ENCODE measurements around the gene TLCD3B. TPM values are rescaled to one million over a fixed set of nuclear protein-coding genes. Genes with fewer than 3 reads are reported as not detected.

Gene TLCD3B
- total RNA-seq, 4 donors from 2014 or later = not detected

- Histone ChIP-seq H3K27ac (peak overlapping the region in 1 of 4 donors; percentile 57), H3K4me3 (no peak overlapping the region)
These were observed 37.3 kb upstream of the TLCD3B start for GRCh38 chr16:30068333-30068732.

GRCh38 chr16:30067584-30067916, 36.5 kb upstream of the TLCD3B start:
- no peaks in the 10 kb centered on the region for H3K27me3 ChIP-seq
- H3K4me3 ChIP-seq = peak overlapping the region in 3 of 4 donors; percentile 6 to 92 (median 71)

More at GRCh38 chr16:30068333-30068732, 37.3 kb upstream of the TLCD3B start:
- 83 to 87% methylated on average over 9 of the region's 9 CpGs for WGBS, 2 donors
- DNase-seq (ENCODE audit: low spot score in 2 of 2) = no peak
- peaks cover 3 to 52% (median 39%) of the 10 kb centered on the region in 4 donors for H3K4me1 ChIP-seq
- H3K27me3 ChIP-seq = no peaks in the 10 kb centered on the region
- H3K36me3 ChIP-seq = peaks cover 3 to 66% (median 30%) of the 10 kb centered on the region in 3 donors
- TF ChIP-seq CTCF (IDR thresholded peaks at IDR 0.05) = no peak
- H3K9me3 ChIP-seq = no peaks in the 10 kb centered on the region

GRCh38 chr16:30066761-30067583, 35.9 kb upstream of the TLCD3B start:
- H3K4me3 ChIP-seq = peak overlapping the region; percentile 65 to 92 (median 80)
- no peak for DNase-seq (ENCODE audit: low spot score in 2 of 2)
- H3K4me1 ChIP-seq = peaks cover 5 to 62% (median 42%) of the 10 kb centered on the region in 4 donors
- peaks cover 3 to 52% (median 30%) of the 10 kb centered on the region in 3 donors for H3K36me3 ChIP-seq
- 55 to 64% methylated on average over 12 to 18 of the region's 21 CpGs for WGBS, 2 donors
- TF ChIP-seq POLR2A (IDR thresholded peaks at IDR 0.05) = no peak
- TF ChIP-seq EP300 (IDR thresholded peaks at IDR 0.05) = no peak
- no peak for TF ChIP-seq CTCF (IDR thresholded peaks at IDR 0.05)
- peak overlapping the region; percentile 90 to 98 (median 94) for H3K27ac ChIP-seq
- H3K9me3 ChIP-seq = no peaks in the 10 kb centered on the region
- no peaks in the 10 kb centered on the region for H3K27me3 ChIP-seq

More at GRCh38 chr16:30067584-30067916, 36.5 kb upstream of the TLCD3B start:
- WGBS, 2 donors = 76 to 88% methylated on average over 6 of the region's 6 CpGs
- H3K27ac ChIP-seq = peak overlapping the region in 2 of 4 donors; percentile 96 to 98
- TF ChIP-seq POLR2A (IDR thresholded peaks at IDR 0.05) = no peak
- TF ChIP-seq EP300 (IDR thresholded peaks at IDR 0.05) = no peak
- TF ChIP-seq CTCF (IDR thresholded peaks at IDR 0.05) = no peak
- no peak for DNase-seq (ENCODE audit: low spot score in 2 of 2)
- H3K4me1 ChIP-seq = peaks cover 5 to 60% (median 42%) of the 10 kb centered on the region in 4 donors
- H3K36me3 ChIP-seq = peaks cover 3 to 58% (median 30%) of the 10 kb centered on the region in 3 donors
- H3K9me3 ChIP-seq = no peaks in the 10 kb centered on the region

DNA sequence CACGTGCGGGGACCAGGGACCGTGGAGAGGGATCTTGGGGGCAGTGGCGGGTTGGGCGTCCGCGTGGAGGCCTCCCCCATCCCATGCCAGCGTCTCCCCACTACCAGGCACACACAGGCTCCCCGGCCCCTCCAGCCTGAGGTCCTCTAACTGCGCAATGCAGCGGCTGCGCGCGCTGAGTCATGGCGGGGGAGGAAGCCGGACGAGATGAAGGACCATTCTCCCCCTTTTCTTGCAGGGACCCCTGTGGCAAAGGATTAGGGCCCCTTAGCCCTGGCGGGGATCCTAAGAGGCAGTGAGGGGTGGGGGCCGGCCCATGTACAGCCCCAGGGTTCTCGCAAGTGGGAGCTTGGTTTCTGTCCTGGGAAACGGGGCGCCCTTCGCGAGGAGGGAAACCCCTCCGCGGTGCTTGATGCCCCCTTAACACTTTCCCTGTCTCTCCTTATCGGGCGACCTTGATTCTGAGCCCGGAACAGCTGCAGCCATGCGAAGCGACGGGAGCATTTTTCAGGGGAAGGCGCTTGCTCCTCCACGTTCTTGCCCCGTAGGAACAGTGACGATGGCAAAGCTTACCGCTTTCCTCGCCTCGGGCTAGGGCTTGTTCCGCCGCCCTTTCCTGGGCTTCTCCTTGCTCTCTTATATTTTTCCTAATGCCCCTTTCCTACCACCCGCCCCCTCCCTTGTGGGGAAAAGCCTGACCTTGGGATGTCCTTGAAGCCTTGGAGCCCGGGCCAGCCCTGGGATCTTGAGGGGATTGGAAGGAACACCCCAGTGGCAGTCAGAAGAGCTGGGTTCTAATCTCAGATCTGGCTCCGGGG, 35.1 kb upstream of the TLCD3B start:
- peaks cover 3 to 44% (median 26%) of the 10 kb centered on the region in 3 donors for H3K36me3 ChIP-seq
- peak in 1 of 5 experiments; percentile 4 for TF ChIP-seq CTCF (IDR thresholded peaks at IDR 0.05)
- TF ChIP-seq EP300 (IDR thresholded peaks at IDR 0.05) = no peak
- no peak for TF ChIP-seq POLR2A (IDR thresholded peaks at IDR 0.05)
- H3K27me3 ChIP-seq = no peaks in the 10 kb centered on the region
- H3K4me1 ChIP-seq = peaks cover 5 to 62% (median 42%) of the 10 kb centered on the region in 4 donors
- peak in 1 of 2 donors; percentile 35 for DNase-seq (ENCODE audit: low spot score in 2 of 2)
- H3K27ac ChIP-seq = peak overlapping the region; percentile 90 to 98 (median 94)
- peak overlapping the region; percentile 65 to 92 (median 80) for H3K4me3 ChIP-seq
- 1 to 2% methylated on average over 25 to 26 of the region's 44 CpGs for WGBS, 2 donors
- H3K9me3 ChIP-seq = no peaks in the 10 kb centered on the region

All from tibial nerve (tissue), 4 donors.